IMR-90 (cell line): ENCODE data around the gene NELL1. TPM values are rescaled to one million over a fixed set of nuclear protein-coding genes. Genes with fewer than 3 reads are reported as not detected.

Experiments
- ATAC-seq: fragments of 200-7000 bp; cut with Tn5 transposase; 2 replicates; pipeline ENCODE4 v1.9.1; 2020; ENCODE audit warnings: low read depth, mild to moderate bottlenecking, moderate library complexity
- BruUV-seq: library from RNA; stranded (reverse); fragments of 400-500 nt; replicated peaks from 2 replicates; lab custom pipeline; 2021; lab: Mats Ljungman, UMichigan
- CTCF ChIA-PET: fragments of 300-600 bp; formaldehyde crosslinking; extraction: SDS; loops from one replicate; lab custom pipeline; 2021; ENCODE audit warnings: antibody characterized with exemption; lab: Yijun Ruan, JAX
- POLR2A ChIA-PET: fragments of 300-600 bp; sonication (Branson Sonifier 250); formaldehyde crosslinking; loops from one replicate; lab custom pipeline; 2022; ENCODE audit warnings: antibody characterized with exemption; ENCODE audit not compliant: unreplicated experiment; lab: Charles Lee
- DNase-seq: peaks from one replicate; pipeline ENCODE4 v3.0.0; 2013
- H2AFZ ChIP-seq: replicated peaks from 2 replicates; pipeline ENCODE3; 2013; ENCODE audit warnings: low read length, mild to moderate bottlenecking; ENCODE audit not compliant: poor library complexity
- H2AK5ac ChIP-seq: 2 replicates; pipeline ENCODE4 v1.6.1; 2013; ENCODE audit warnings: low read depth, low read length, inconsistent platforms
- H2AK9ac ChIP-seq: replicated peaks from 2 replicates; pipeline ENCODE3; 2013; ENCODE audit warnings: mild to moderate bottlenecking, low read depth, low read length, moderate library complexity; ENCODE audit not compliant: poor library complexity
- H2BK120ac ChIP-seq: 2 replicates; pipeline ENCODE4 v1.6.1; 2013; ENCODE audit warnings: low read depth, low read length, inconsistent platforms
- H2BK15ac ChIP-seq: 3 replicates; pipeline ENCODE4 v1.6.1; 2013; ENCODE audit warnings: low read depth, low read length, inconsistent platforms
- H2BK20ac ChIP-seq: 2 replicates; pipeline ENCODE4 v1.6.1; 2013; ENCODE audit warnings: low read depth, mild to moderate bottlenecking, inconsistent platforms, low read length, moderate library complexity
- H2BK5ac ChIP-seq: 2 replicates; pipeline ENCODE4 v1.6.1; 2013; ENCODE audit warnings: mild to moderate bottlenecking, low read depth, low read length, inconsistent platforms; ENCODE audit not compliant: poor library complexity, severe bottlenecking
- H3K14ac ChIP-seq: replicated peaks from 2 replicates; pipeline ENCODE4 v1.6.1; 2013; ENCODE audit warnings: low read depth, low read length, inconsistent platforms
- H3K18ac ChIP-seq: 2 replicates; pipeline ENCODE4 v1.6.1; 2013; ENCODE audit warnings: low read depth, low read length, control low read depth
- H3K23ac ChIP-seq: 2 replicates; pipeline ENCODE4 v1.6.1; 2013; ENCODE audit warnings: low read depth, low read length, inconsistent platforms
- H3K27ac ChIP-seq: 2 replicates; pipeline ENCODE4 v1.5.1; 2013; ENCODE audit warnings: mild to moderate bottlenecking, control low read depth, low read length; ENCODE audit not compliant: insufficient read depth
- H3K27me3 ChIP-seq: 2 replicates; pipeline ENCODE4 v1.6.1; 2013; ENCODE audit warnings: low read length; ENCODE audit not compliant: control insufficient read depth, insufficient read depth
- H3K36me3 ChIP-seq: 2 replicates; pipeline ENCODE4 v1.6.1; 2013; ENCODE audit warnings: low read length, mixed read lengths; ENCODE audit not compliant: control insufficient read depth, insufficient read depth
- H3K4ac ChIP-seq: 2 replicates; pipeline ENCODE4 v1.6.1; 2013; ENCODE audit warnings: low read depth, low read length, inconsistent platforms
- H3K4me1 ChIP-seq: 2 replicates; pipeline ENCODE4 v1.6.1; 2013; ENCODE audit warnings: low read length, mixed read lengths; ENCODE audit not compliant: control insufficient read depth, insufficient read depth
- H3K4me2 ChIP-seq: 2 replicates; pipeline ENCODE4 v1.6.1; 2013; ENCODE audit warnings: low read depth, mild to moderate bottlenecking, control low read depth, low read length, moderate library complexity
- H3K4me3 ChIP-seq: 2 replicates; pipeline ENCODE4 v1.5.1; 2013; ENCODE audit warnings: low read depth, mild to moderate bottlenecking, control low read depth, low read length, moderate library complexity; ENCODE audit not compliant: insufficient read depth
- H3K56ac ChIP-seq: 2 replicates; pipeline ENCODE4 v1.6.1; 2013; ENCODE audit warnings: low read length, inconsistent platforms; ENCODE audit not compliant: insufficient read depth; ENCODE audit errors: extremely low read depth
- H3K79me1 ChIP-seq, 2 experiments: 2 replicates each; pipeline ENCODE4 v1.6.1; 2013; ENCODE audit warnings: low read length in 2 of 2, inconsistent platforms in 1 of 2, low read depth in 1 of 2
- H3K9ac ChIP-seq: 2 replicates; pipeline ENCODE4 v1.6.1; 2013; ENCODE audit warnings: low read depth, low read length, control low read depth
- H3K9me1 ChIP-seq: 2 replicates; pipeline ENCODE4 v1.6.1; 2013; ENCODE audit warnings: low read length, inconsistent platforms; ENCODE audit not compliant: insufficient read depth
- H3K9me3 ChIP-seq: 2 replicates; pipeline ENCODE4 v1.6.1; 2013; ENCODE audit warnings: low read length; ENCODE audit not compliant: control insufficient read depth, insufficient read depth
- H4K20me1 ChIP-seq: 2 replicates; pipeline ENCODE4 v1.6.1; 2013; ENCODE audit warnings: low read length, inconsistent platforms; ENCODE audit not compliant: insufficient read depth
- H4K5ac ChIP-seq: 2 replicates; pipeline ENCODE4 v1.6.1; 2013; ENCODE audit warnings: mild to moderate bottlenecking, low read depth, low read length, control low read depth
- H4K8ac ChIP-seq, 2 experiments: 2 replicates each; pipeline ENCODE4 v1.6.1; 2013; ENCODE audit warnings: low read depth in 2 of 2, low read length in 2 of 2, control low read depth in 1 of 2, inconsistent platforms in 1 of 2
- H4K91ac ChIP-seq: 2 replicates; pipeline ENCODE4 v1.6.1; 2013; ENCODE audit warnings: low read depth, low read length, inconsistent platforms; ENCODE audit not compliant: insufficient read depth
- BHLHE40 ChIP-seq: fragments of 150-350 bp; IDR thresholded peaks from 2 replicates; pipeline ENCODE4 v1.6.1; 2016; ENCODE audit warnings: mild to moderate bottlenecking, low read depth, low read length
- CEBPB ChIP-seq: IDR thresholded peaks from 2 replicates; pipeline ENCODE4 v1.6.1; 2012; ENCODE audit warnings: low read depth, low read length, improper control_type of control experiment
- CHD1 ChIP-seq: IDR thresholded peaks from 2 replicates; pipeline ENCODE4 v1.6.1; 2012; ENCODE audit warnings: low read depth, low read length, improper control_type of control experiment
- CTCF ChIP-seq: conservative IDR thresholded peaks from 2 replicates; pipeline ENCODE4 v1.5.1; 2012; ENCODE audit warnings: mild to moderate bottlenecking, low read depth, low read length, improper control_type of control experiment
- ELK1 ChIP-seq: fragments of 150-350 bp; IDR thresholded peaks from 2 replicates; pipeline ENCODE4 v1.6.1; 2016; ENCODE audit warnings: low read depth, mild to moderate bottlenecking, low read length, moderate library complexity, borderline replicate concordance
- FOS ChIP-seq: fragments of 150-350 bp; IDR thresholded peaks from 2 replicates; pipeline ENCODE4 v1.6.1; 2016; ENCODE audit warnings: low read depth, low read length
- MAFK ChIP-seq: IDR thresholded peaks from 2 replicates; pipeline ENCODE4 v1.6.1; 2012; ENCODE audit warnings: low read depth, low read length, improper control_type of control experiment
- MAZ ChIP-seq: IDR thresholded peaks from 2 replicates; pipeline ENCODE4 v1.6.1; 2012; ENCODE audit warnings: low read depth, mild to moderate bottlenecking, low read length, improper control_type of control experiment, moderate library complexity, borderline replicate concordance
- MXI1 ChIP-seq: IDR thresholded peaks from 2 replicates; pipeline ENCODE4 v1.6.1; 2012; ENCODE audit warnings: low read depth, mild to moderate bottlenecking, low read length, moderate library complexity, borderline replicate concordance
- NFE2L2 ChIP-seq: fragments of 150-350 bp; IDR thresholded peaks from 2 replicates; pipeline ENCODE4 v1.6.1; 2016; ENCODE audit warnings: low read depth, mild to moderate bottlenecking, low read length
- POLR2A ChIP-seq: IDR thresholded peaks from 2 replicates; pipeline ENCODE4 v1.6.1; 2012; ENCODE audit warnings: mild to moderate bottlenecking, low read depth, low read length
- RAD21 ChIP-seq: IDR thresholded peaks from 2 replicates; pipeline ENCODE4 v1.6.1; 2012; ENCODE audit warnings: low read length, improper control_type of control experiment
- RCOR1 ChIP-seq: IDR thresholded peaks from 2 replicates; pipeline ENCODE4 v1.6.1; 2012; ENCODE audit warnings: mild to moderate bottlenecking, low read length, improper control_type of control experiment; ENCODE audit not compliant: insufficient replicate concordance
- RFX5 ChIP-seq: IDR thresholded peaks from 2 replicates; pipeline ENCODE4 v1.8.0; 2012; ENCODE audit warnings: low read depth, mild to moderate bottlenecking, low read length, moderate library complexity
- SMC3 ChIP-seq: fragments of 150-350 bp; IDR thresholded peaks from 2 replicates; pipeline ENCODE4 v1.6.1; 2016; ENCODE audit warnings: low read depth, mild to moderate bottlenecking, antibody characterized with exemption, low read length, moderate library complexity
- USF2 ChIP-seq: fragments of 150-350 bp; IDR thresholded peaks from 2 replicates; pipeline ENCODE4 v1.6.1; 2017; ENCODE audit warnings: mild to moderate bottlenecking, antibody characterized with exemption, low read length, low read depth
- WGBS, 2 experiments: methylation state at CpG; one replicate each; pipeline versions ENCODE4 v1.1.5 to v1.1.7; 2013; ENCODE audit warnings: missing lambda C conversion rate in 2 of 2; ENCODE audit not compliant: insufficient read length in 1 of 2; ENCODE audit errors: extremely low coverage in 2 of 2; 5-methylcytosine and 5-hydroxymethylcytosine counted together
- dilution Hi-C: fragments of 300-500 bp; cut with HindIII; formaldehyde crosslinking; loops from one replicate; pipeline ENCODE4 v1.14.3; 2018; ENCODE audit warnings: low sequenced_read_pairs; ENCODE audit not compliant: unreplicated experiment
- in situ Hi-C: fragments of 300-500 bp; cut with MboI; formaldehyde crosslinking; loops from 3 replicates; pipeline ENCODE4 v1.14.3; 2019; ENCODE audit warnings: low sequenced_read_pairs, inconsistent platforms, mixed read lengths
- intact Hi-C: fragments of 100-400 bp; cut with micrococcal nuclease; formaldehyde crosslinking; loops from 2 replicates; pipeline ENCODE4 v1.10.0; 2022
- polyA plus RNA-seq, 3 experiments: library from polyadenylated mRNA; depleted of rRNA; stranded (reverse); fragments of >200 nt; gene quantifications; 2 replicates each; pipeline ENCODE4 v1.2.3, GENCODE V29; 2012; ENCODE audit warnings: low replicate concordance in 1 of 3
- total RNA-seq: library from RNA; depleted of rRNA; stranded (reverse); fragments of >200 nt; gene quantifications from 2 replicates; pipeline ENCODE4 v1.2.3, GENCODE V29; 2012

NELL1 gene
- total and polyA plus RNA-seq, 2 of the 4 experiments (the other 2 are of a cell fraction): not detected

GRCh38 chr11:21350613-21351012 lies 681.2 kb downstream of the NELL1 start:
- H3K23ac ChIP-seq: no peak overlapping the region
- no peaks in the 10 kb centered on the region for H3K4me1 ChIP-seq
- no peak overlapping the region for H2AK5ac ChIP-seq
- H2AFZ ChIP-seq: no peak overlapping the region
- H3K36me3 ChIP-seq: no peaks in the 10 kb centered on the region
- BruUV-seq: no TSS peak
- H3K9me3 ChIP-seq: peaks cover 4% of the 10 kb centered on the region; the same call in 1 of the 2 replicates
- H4K91ac ChIP-seq: no peak overlapping the region
- H3K79me1 ChIP-seq: no peaks in the 10 kb centered on the region
- intact Hi-C loops (no loop called here), dilution Hi-C loops (no loop called here), in situ Hi-C loops (no loop called here)
- ChIA-PET POLR2A (no interaction called here), CTCF (no interaction called here)
- no peaks in the 10 kb centered on the region for H3K27me3 ChIP-seq
- no peaks in the 10 kb centered on the region for H4K20me1 ChIP-seq
- H4K5ac ChIP-seq: no peak overlapping the region
- H3K27ac ChIP-seq: no peak overlapping the region
- no peak overlapping the region for H3K4ac ChIP-seq
- no peak overlapping the region for H3K9ac ChIP-seq
- no peak for TF ChIP-seq FOS
- TF ChIP-seq ELK1: no peak
- TF ChIP-seq MAZ: no peak
- TF ChIP-seq BHLHE40: no peak
- no peak for TF ChIP-seq CTCF
- no peak for TF ChIP-seq USF2
- no peak for TF ChIP-seq SMC3
- TF ChIP-seq MXI1: no peak
- no peak for TF ChIP-seq RCOR1
- no peak for TF ChIP-seq CEBPB
- TF ChIP-seq RFX5: no peak
- no peak for TF ChIP-seq POLR2A
- TF ChIP-seq CHD1: no peak
- TF ChIP-seq NFE2L2: no peak
- TF ChIP-seq RAD21: no peak
- no peak for TF ChIP-seq MAFK
- H2BK15ac ChIP-seq: no peak overlapping the region
- H2BK20ac ChIP-seq: no peak overlapping the region
- no peak overlapping the region for H3K14ac ChIP-seq
- H3K4me3 ChIP-seq: no peak overlapping the region
- no peak overlapping the region for H2BK120ac ChIP-seq
- no peak overlapping the region for H3K18ac ChIP-seq
- ATAC-seq: no peak
- WGBS, 2 experiments: no CpG with 5 or more reads among the region's 2 CpGs
- H4K8ac ChIP-seq: no peak overlapping the region
- H2AK9ac ChIP-seq: no peak overlapping the region
- no peak overlapping the region for H3K56ac ChIP-seq
- DNase-seq: no peak
- no peak overlapping the region for H2BK5ac ChIP-seq
- H3K4me2 ChIP-seq: no peak overlapping the region
- H3K9me1 ChIP-seq: no peaks in the 10 kb centered on the region
